C4-2B (cell line): ENCODE results near the gene CTXND1.

Source experiments
- H3K27ac ChIP-seq: fragments of 450-650 bp; 2 replicates; pipeline ENCODE4 v1.5.1; 2017
- CTCF ChIP-seq: fragments of 450-650 bp; conservative IDR thresholded peaks from 2 replicates; pipeline ENCODE4 v1.5.1; 2017; ENCODE audit warnings: mild to moderate bottlenecking
- ZFX ChIP-seq: fragments of 450-650 bp; IDR thresholded peaks from 2 replicates; pipeline ENCODE4 v1.6.1; 2017

Gene CTXND1

DNA sequence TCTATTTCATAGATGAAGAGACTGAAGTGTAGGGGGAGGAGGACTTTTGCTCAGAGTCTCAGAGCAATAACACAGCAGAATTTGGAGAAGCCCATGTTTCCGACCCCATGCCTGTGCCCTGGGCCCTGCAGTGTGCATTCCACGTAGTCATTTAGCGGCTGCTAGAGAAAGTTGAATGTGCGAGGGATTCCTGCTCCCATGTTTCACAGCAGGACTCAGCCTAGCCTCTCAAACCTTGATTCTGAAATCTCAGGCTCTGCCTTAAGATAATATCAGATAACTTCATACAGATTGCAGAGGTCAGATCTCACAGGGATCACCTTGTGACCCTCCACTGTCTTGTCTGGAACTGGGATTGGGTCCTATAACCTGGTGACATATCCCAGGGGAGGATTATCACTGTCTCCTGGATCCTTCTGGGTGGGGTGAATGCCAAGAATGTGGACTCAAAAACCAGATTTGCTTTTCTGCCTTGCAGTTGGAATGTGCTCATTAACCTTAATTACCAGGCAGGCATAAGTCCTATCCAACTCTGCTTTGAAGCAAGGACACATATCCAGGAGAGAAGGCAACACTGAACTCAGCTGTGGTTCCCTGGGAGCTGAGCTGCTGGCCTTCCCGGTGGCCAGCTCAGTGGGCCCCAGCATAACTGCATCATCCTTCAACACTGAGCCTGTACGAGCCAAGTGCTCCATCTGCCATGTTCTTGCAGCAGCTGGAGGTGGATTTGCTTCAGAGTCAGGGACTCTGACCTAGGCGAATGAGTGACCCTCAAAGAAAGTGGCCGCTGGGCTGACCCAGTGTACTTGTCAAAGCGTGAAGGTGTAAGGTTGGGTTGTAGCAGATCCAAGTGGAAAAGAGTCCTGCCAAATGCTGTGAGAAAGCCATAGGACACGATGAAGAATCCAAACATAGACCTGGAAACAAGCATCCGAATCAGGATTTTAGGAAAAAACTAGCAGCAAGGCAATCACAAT, 43.0 kb downstream of the CTXND1 start:
- no peak for TF ChIP-seq CTCF
- no peak for TF ChIP-seq ZFX
- no peak overlapping the region for H3K27ac ChIP-seq

DNA sequence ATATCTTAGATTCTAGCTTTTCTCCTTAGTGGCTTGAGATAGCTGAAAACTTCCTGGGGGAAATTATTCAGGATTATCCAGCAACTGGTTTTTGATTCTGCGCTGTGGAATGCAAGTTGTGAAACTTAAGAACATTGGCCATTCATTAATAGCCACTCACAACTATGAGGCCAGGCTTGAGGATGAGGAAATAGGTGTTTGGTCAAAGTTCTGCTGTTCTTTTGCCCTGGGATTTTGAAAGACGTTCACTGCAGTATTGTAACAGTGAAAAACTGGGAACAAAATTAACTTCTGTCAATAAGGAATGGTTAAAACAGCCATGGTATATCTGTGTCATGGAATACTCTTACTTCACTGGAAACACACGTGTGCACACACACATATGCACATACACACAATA, 44.1 kb downstream of the CTXND1 start:
- no peak overlapping the region for H3K27ac ChIP-seq
- TF ChIP-seq CTCF (no peak), ZFX (no peak)

DNA sequence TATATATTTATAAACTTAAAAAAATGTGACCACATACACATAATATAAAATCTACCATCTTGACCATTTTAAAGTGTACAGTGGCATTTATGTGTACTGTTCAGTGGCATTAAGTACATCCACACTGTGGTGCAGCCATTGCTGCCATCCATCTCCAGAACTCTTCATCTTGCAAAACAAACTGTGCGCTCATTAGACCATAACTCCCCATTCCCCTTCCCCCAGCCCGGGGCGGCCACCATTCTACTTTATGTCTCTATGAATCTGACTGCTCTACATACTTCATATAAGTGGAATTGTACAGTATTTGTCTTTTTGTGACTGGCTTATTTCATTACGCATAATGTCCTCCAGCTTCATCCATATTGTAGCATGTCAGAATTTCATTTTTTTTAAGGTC, 47.8 kb downstream of the CTXND1 start:
- TF ChIP-seq ZFX (no peak), CTCF (no peak)
- no peak overlapping the region for H3K27ac ChIP-seq

DNA sequence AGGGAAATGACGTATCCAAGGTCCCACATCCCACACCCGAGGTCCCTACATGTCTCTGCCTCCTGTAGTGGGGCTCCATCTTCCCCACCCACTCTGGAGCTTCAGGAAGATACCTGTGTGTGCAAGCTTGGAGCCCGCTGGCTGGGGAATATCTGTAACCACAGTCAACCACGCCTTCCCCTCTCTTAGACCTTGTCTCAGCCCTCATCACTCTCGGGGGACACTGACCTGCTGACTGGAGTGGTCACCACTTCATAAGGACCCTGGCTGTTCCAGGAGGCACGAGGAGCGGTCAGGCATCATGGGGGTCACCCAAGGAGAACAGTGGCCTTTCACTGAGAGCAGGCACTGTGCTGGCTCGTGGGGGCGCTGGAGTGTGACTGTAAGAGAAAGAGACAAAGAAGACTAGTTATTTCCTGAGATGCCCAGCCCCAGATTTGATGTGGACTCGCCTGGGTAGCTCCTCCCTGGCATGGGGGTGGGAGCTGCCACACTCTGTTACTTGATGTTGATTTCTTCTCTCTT, 48.6 kb downstream of the CTXND1 start:
- no peak for TF ChIP-seq ZFX
- TF ChIP-seq CTCF: no peak
- H3K27ac ChIP-seq: no peak overlapping the region

DNA sequence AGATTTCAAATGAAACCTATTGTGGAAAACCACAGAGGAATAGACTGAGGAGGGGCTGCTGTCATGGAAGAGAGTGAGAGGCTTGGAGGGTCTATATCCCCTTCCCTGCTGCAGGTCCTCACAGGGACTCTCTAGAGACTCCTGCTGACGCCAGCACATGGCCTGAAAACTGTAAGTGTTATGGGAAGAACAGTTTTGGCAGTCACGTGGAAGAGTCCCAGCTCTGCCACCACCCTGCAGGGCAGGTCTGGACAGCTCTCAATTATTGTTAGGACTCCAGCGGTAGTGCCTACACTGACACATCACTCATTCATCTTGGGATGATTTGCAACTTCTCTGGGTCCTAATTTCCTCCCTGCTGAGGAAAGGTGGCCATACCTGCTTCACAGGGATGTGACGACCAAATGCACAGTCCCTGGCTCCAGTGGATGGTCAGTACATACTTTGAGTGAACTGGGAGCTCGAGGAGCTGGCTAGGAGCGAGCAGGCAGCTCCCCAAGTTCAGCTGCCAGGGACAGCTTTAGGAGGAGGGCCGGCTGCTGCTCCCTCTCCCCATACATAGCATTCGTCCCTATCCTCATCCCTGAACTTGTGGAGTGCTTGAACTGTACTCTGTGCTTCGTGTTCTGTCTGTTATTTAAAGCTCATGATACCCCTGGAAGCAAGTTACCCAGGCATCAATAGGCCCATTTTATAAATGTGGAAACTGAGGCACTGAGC, 49.2 kb downstream of the CTXND1 start:
- no peak overlapping the region for H3K27ac ChIP-seq
- TF ChIP-seq ZFX (no peak), CTCF (no peak)

DNA sequence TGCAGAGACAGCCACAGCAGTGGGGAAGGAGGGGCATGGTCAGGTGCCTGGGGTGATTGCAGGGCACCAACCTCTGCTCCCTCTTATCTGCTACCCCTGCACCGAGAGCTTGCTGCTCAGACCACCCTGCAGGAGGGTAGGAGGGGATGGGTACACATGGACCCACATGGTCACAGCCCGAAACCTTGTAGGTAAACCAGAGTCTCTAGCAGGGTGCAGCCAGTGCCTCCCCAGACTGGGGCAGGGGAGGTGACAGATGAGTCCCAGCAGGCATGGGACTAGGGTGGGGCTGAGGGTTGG, 50.0 kb downstream of the CTXND1 start:
- TF ChIP-seq CTCF: no peak
- no peak overlapping the region for H3K27ac ChIP-seq
